Panc1 (cell line): Measurements from ENCODE around the gene PITPNB. TPM values are rescaled to one million over a fixed set of nuclear protein-coding genes. Genes with fewer than 3 reads are reported as not detected.

Experiments used
- ATAC-seq: fragments of 200-7000 bp; cut with Tn5 transposase; 2 replicates; pipeline ENCODE4 v1.9.1; 2020; ENCODE audit warnings: mild to moderate bottlenecking, moderate library complexity
- BruUV-seq: library from RNA; stranded (reverse); fragments of 400-500 nt; replicated peaks from 2 replicates; lab custom pipeline; 2021; lab: Mats Ljungman, UMichigan
- CTCF ChIA-PET: fragments of 300-600 bp; sonication (Branson Sonifier 250); formaldehyde crosslinking; loops from one replicate; lab custom pipeline; 2022; ENCODE audit warnings: antibody characterized with exemption; lab: Charles Lee
- POLR2A ChIA-PET: fragments of 300-600 bp; sonication (Branson Sonifier 250); formaldehyde crosslinking; loops from one replicate; lab custom pipeline; 2022; ENCODE audit warnings: antibody characterized with exemption; lab: Charles Lee
- DNase-seq: peaks from one replicate; pipeline ENCODE4 v3.0.0-alpha.2; 2010; ENCODE audit warnings: low read depth, low spot score
- H3K27ac ChIP-seq: 2 replicates; pipeline ENCODE4 v1.5.1; 2011; ENCODE audit warnings: mild to moderate bottlenecking, low read length, inconsistent platforms
- H3K27me3 ChIP-seq: fragments of 200-500 bp; sonication (Bioruptor generic); 2 replicates; pipeline ENCODE4 v1.6.0; 2014; ENCODE audit warnings: low read length, inconsistent platforms; ENCODE audit not compliant: control insufficient read depth, insufficient read depth
- H3K36me3 ChIP-seq: fragments of 200-500 bp; sonication (Bioruptor generic); 2 replicates; pipeline ENCODE4 v1.5.1; 2014; ENCODE audit warnings: inconsistent platforms, mild to moderate bottlenecking, low read length, moderate library complexity; ENCODE audit not compliant: control insufficient read depth, insufficient read depth
- H3K4me1 ChIP-seq: 2 replicates; pipeline ENCODE4 v1.5.1; 2011; ENCODE audit warnings: inconsistent platforms, mild to moderate bottlenecking, low read length, moderate library complexity; ENCODE audit not compliant: control insufficient read depth, insufficient read depth
- H3K4me3 ChIP-seq, 2 experiments: 2 replicates each; pipeline ENCODE4 v1.5.1; 2011 to 2012; ENCODE audit warnings: low read depth in 2 of 2, low read length in 2 of 2, mild to moderate bottlenecking in 2 of 2, inconsistent platforms in 1 of 2, moderate library complexity in 1 of 2
- H3K9me3 ChIP-seq: fragments of 200-500 bp; sonication (Bioruptor generic); 2 replicates; pipeline ENCODE4 v1.5.1; 2014; ENCODE audit warnings: low read depth, mild to moderate bottlenecking, inconsistent platforms, low read length, moderate library complexity; ENCODE audit not compliant: control insufficient read depth, insufficient read depth
- CTCF ChIP-seq: fragments of 450-650 bp; IDR thresholded peaks from 2 replicates; pipeline ENCODE4 v1.5.1; 2017; ENCODE audit warnings: mild to moderate bottlenecking
- POLR2AphosphoS5 ChIP-seq: IDR thresholded peaks from 2 replicates; pipeline ENCODE4 v1.6.1; 2012; ENCODE audit warnings: mild to moderate bottlenecking, low read depth, low read length, moderate library complexity
- REST ChIP-seq, 2 experiments: IDR thresholded peaks; 2 replicates each; pipeline ENCODE4 v1.6.1; 2011 to 2012; ENCODE audit warnings: low read depth in 2 of 2, control low read depth in 1 of 2, low read length in 1 of 2, mild to moderate bottlenecking in 1 of 2, moderate library complexity in 1 of 2; ENCODE audit not compliant: insufficient read depth in 1 of 2
- SIN3A ChIP-seq: IDR thresholded peaks from 2 replicates; pipeline ENCODE4 v1.6.1; 2012; ENCODE audit warnings: low read depth, mild to moderate bottlenecking, low read length, moderate library complexity, borderline replicate concordance; ENCODE audit not compliant: insufficient read depth
- TCF7L2 ChIP-seq: IDR thresholded peaks from 2 replicates; pipeline ENCODE4 v1.6.1; 2011; ENCODE audit warnings: mild to moderate bottlenecking, low read depth, low read length, inconsistent platforms
- in situ Hi-C: cut with HindIII; loops from 2 replicates; pipeline ENCODE4 v1.10.0; 2016; ENCODE audit warnings: low sequenced_read_pairs, low pct_unique_long_range_greater_than_20kb
- intact Hi-C: fragments of 100-400 bp; cut with micrococcal nuclease; formaldehyde crosslinking; loops from one replicate; pipeline ENCODE4 v1.10.0; 2022; ENCODE audit not compliant: unreplicated experiment
- total RNA-seq: library from RNA; stranded (reverse); gene quantifications from one replicate; pipeline ENCODE4 v1.2.1, GENCODE V29; 2021; ENCODE audit not compliant: unreplicated experiment

The PITPNB gene
- total RNA-seq, 1 experiment from 2014 or later = 67.0 TPM

- peaks cover 16% of the 10 kb centered on the region; the same call in 1 of the 2 replicates for H3K36me3 ChIP-seq
- ChIA-PET POLR2A (no interaction called here), CTCF (no interaction called here)
- DNase-seq (no peak), ATAC-seq (no peak)
- no peak overlapping the region for H3K4me3 ChIP-seq
- no TSS peak for BruUV-seq
- no peak for TF ChIP-seq SIN3A
- TF ChIP-seq CTCF = no peak
- TF ChIP-seq POLR2AphosphoS5 = no peak
- no peak for TF ChIP-seq REST (IDR thresholded peaks at IDR 0.05; ENCODE audit: insufficient read depth in 1 of 2, low read depth in 2 of 2, low read length in 1 of 2)
- no peak for TF ChIP-seq TCF7L2
- no peaks in the 10 kb centered on the region for H3K9me3 ChIP-seq
- H3K27ac ChIP-seq = no peak overlapping the region
- H3K27me3 ChIP-seq = no peaks in the 10 kb centered on the region
- intact Hi-C loops = no loop called here
- no peaks in the 10 kb centered on the region for H3K4me1 ChIP-seq
- in situ Hi-C loops = no loop called here
Measured at GRCh38 chr22:27892064-27892463, 27.0 kb downstream of the PITPNB start.

- Histone ChIP-seq H3K36me3 (peaks cover 12% of the 10 kb centered on the region), H3K9me3 (no peaks in the 10 kb centered on the region), H3K27ac (no peak overlapping the region), H3K27me3 (no peaks in the 10 kb centered on the region), H3K4me1 (peaks cover 7% of the 10 kb centered on the region; the same call in 1 of the 2 replicates), H3K4me3 (no peak overlapping the region)
- ChIA-PET POLR2A (no interaction called here), CTCF (no interaction called here)
- TF ChIP-seq REST (IDR thresholded peaks at IDR 0.05; ENCODE audit: insufficient read depth in 1 of 2, low read depth in 2 of 2, low read length in 1 of 2) (no peak), SIN3A (no peak), POLR2AphosphoS5 (no peak), TCF7L2 (no peak), CTCF (no peak)
- DNase-seq (no peak), ATAC-seq (no peak)
- BruUV-seq = no TSS peak
- in situ Hi-C loops = no loop called here
- intact Hi-C loops = loop anchor here (5.0 kb wide), 1 partner anchor 119 kb away; no protein-coding TSS in a partner anchor
Measured at GRCh38 chr22:27888310-27888709, 30.7 kb downstream of the PITPNB start.
